ENCODE results near the gene DSTYK.
A peak's percentile ranks its signal among the peaks of the same experiment; 100 is the strongest.
"Not testable (repeated sequence)": the region's sequence is repeated elsewhere in the genome, so short reads cannot be mapped to it uniquely, and the experiment has no call there.

The DSTYK gene

GRCh38 chr1:205241366-205242030, 30.0 kb upstream of the DSTYK start:
- DNase-seq = no peak

GRCh38 chr1:205240569-205240968, 29.1 kb upstream of the DSTYK start:
- no peak for DNase-seq

- DNase-seq = no peak
Observed at GRCh38 chr1:205240118-205240517, 28.6 kb upstream of the DSTYK start.

GRCh38 chr1:205239078-205239477, 27.6 kb upstream of the DSTYK start:
- DNase-seq = no peak

GRCh38 chr1:205237526-205238484, 26.3 kb upstream of the DSTYK start:
- DNase-seq = no peak

- no peak for DNase-seq
Observed at GRCh38 chr1:205236951-205237475, 25.5 kb upstream of the DSTYK start.

GRCh38 chr1:205236526-205236925, 25.0 kb upstream of the DSTYK start:
- no peak for DNase-seq

- DNase-seq = no peak
Observed at GRCh38 chr1:205235951-205236350, 24.4 kb upstream of the DSTYK start.

- not testable (repeated sequence) for DNase-seq
Observed at GRCh38 chr1:205233986-205234385, 22.5 kb upstream of the DSTYK start.

GRCh38 chr1:205232945-205233397, 21.5 kb upstream of the DSTYK start:
- DNase-seq = no peak

- no peak for DNase-seq
Observed at GRCh38 chr1:205232127-205232820, 20.8 kb upstream of the DSTYK start.

- no peak for DNase-seq
Observed at GRCh38 chr1:205230982-205231381, 19.5 kb upstream of the DSTYK start.

GRCh38 chr1:205229916-205230700, 18.6 kb upstream of the DSTYK start:
- DNase-seq = no peak

- peak; percentile 73 to 75 for DNase-seq
Observed at GRCh38 chr1:205229399-205229871, 17.9 kb upstream of the DSTYK start.

GRCh38 chr1:205228093-205228521, 16.6 kb upstream of the DSTYK start:
- DNase-seq = no peak

- DNase-seq = peak; percentile 81 to 82
Observed at GRCh38 chr1:205227584-205228013, 16.1 kb upstream of the DSTYK start, which contains the start of gene TMCC2. Gene TMCC2, plus strand, starts transcription at chr1:205227946. Its CDS starts 619 bp downstream, at chr1:205228565.

GRCh38 chr1:205226868-205227583, 15.5 kb upstream of the DSTYK start:
- DNase-seq = no peak

- DNase-seq = no peak
Observed at GRCh38 chr1:205225901-205226765, 14.6 kb upstream of the DSTYK start.

GRCh38 chr1:205224736-205225135, 13.2 kb upstream of the DSTYK start:
- DNase-seq = no peak

GRCh38 chr1:205220421-205220820, 8.9 kb upstream of the DSTYK start:
- no peak for DNase-seq
